H1 (cell line): ENCODE results near the gene THAP4. TPM values are rescaled to one million over a fixed set of nuclear protein-coding genes. Genes with fewer than 3 reads are reported as not detected.

ENCODE experiments used
- CTCF ChIA-PET: fragments of 300-600 bp; sonication (Branson Sonifier 250); formaldehyde crosslinking; loops from one replicate; lab custom pipeline; 2021; ENCODE audit not compliant: partially characterized antibody; lab: Charles Lee
- POLR2A ChIA-PET: fragments of 300-600 bp; sonication (Branson Sonifier 250); formaldehyde crosslinking; loops from one replicate; lab custom pipeline; 2021; ENCODE audit warnings: inconsistent platforms; ENCODE audit not compliant: partially characterized antibody; lab: Charles Lee
- DNase-seq, 2 experiments: peaks; one replicate each; pipeline versions ENCODE4 v3.0.0 to v3.0.0-alpha.2; 2010 to 2022; ENCODE audit warnings: low spot score in 2 of 2, low read depth in 1 of 2, mixed read lengths in 1 of 2
- FAIRE-seq: peaks from 2 replicates; lab custom pipeline; 2011; peaks lifted over from hg19 to GRCh38; lab: Jason Lieb, UNC
- H2AFZ ChIP-seq: 2 replicates; pipeline ENCODE4 v1.8.1; 2012; ENCODE audit warnings: low read length, inconsistent platforms
- H2AK5ac ChIP-seq: 2 replicates; pipeline ENCODE4 v1.6.1; 2013; ENCODE audit warnings: low read depth, low read length
- H2BK120ac ChIP-seq: replicated peaks from 2 replicates; pipeline ENCODE3; 2013; ENCODE audit warnings: low read depth, low read length, inconsistent platforms
- H2BK12ac ChIP-seq: 2 replicates; pipeline ENCODE4 v1.6.1; 2013; ENCODE audit warnings: low read depth, low read length
- H2BK15ac ChIP-seq: 2 replicates; pipeline ENCODE4 v1.6.1; 2013; ENCODE audit warnings: low read length
- H2BK20ac ChIP-seq: 2 replicates; pipeline ENCODE4 v1.6.1; 2013; ENCODE audit warnings: low read length
- H2BK5ac ChIP-seq: 2 replicates; pipeline ENCODE4 v1.6.1; 2013; ENCODE audit warnings: low read depth, low read length
- H3K14ac ChIP-seq: 2 replicates; pipeline ENCODE4 v1.6.1; 2013; ENCODE audit warnings: inconsistent platforms; ENCODE audit not compliant: insufficient read length
- H3K18ac ChIP-seq: 2 replicates; pipeline ENCODE4 v1.6.1; 2013; ENCODE audit warnings: low read length; ENCODE audit errors: extremely low read depth
- H3K23ac ChIP-seq: 2 replicates; pipeline ENCODE4 v1.6.1; 2013; ENCODE audit warnings: inconsistent platforms; ENCODE audit not compliant: insufficient read length
- H3K23me2 ChIP-seq: 2 replicates; pipeline ENCODE4 v1.6.1; 2013; ENCODE audit warnings: low read depth, low read length
- H3K27ac ChIP-seq: 2 replicates; pipeline ENCODE4 v1.6.1; 2011; ENCODE audit warnings: low read depth, low read length, inconsistent platforms
- H3K27me3 ChIP-seq, 4 experiments: replicated peaks in 1 of 4; 1 replicate in 1 of 4; 2 replicates in 3 of 4; pipeline versions ENCODE4 v1.6.1 to v1.8.1; 2011 to 2013; ENCODE audit warnings: low read length in 3 of 4, mild to moderate bottlenecking in 3 of 4, inconsistent platforms in 2 of 4, mixed read lengths in 2 of 4, moderate library complexity in 1 of 4; ENCODE audit not compliant: control insufficient read depth in 3 of 4, insufficient read depth in 3 of 4; ENCODE audit errors: extremely low read depth in 1 of 4
- H3K36me3 ChIP-seq, 4 experiments: 2 replicates each; pipeline versions ENCODE4 v1.6.1 to v1.8.1; 2011 to 2013; ENCODE audit warnings: mild to moderate bottlenecking in 4 of 4, low read length in 3 of 4, moderate library complexity in 2 of 4, control low read depth in 1 of 4, inconsistent platforms in 1 of 4; ENCODE audit not compliant: insufficient read depth in 4 of 4, control insufficient read depth in 2 of 4
- H3K4ac ChIP-seq: replicated peaks from 2 replicates; pipeline ENCODE3; 2013; ENCODE audit warnings: low read length, low read depth, mixed read lengths, inconsistent platforms; ENCODE audit not compliant: insufficient read length
- H3K4me1 ChIP-seq, 4 experiments: replicated peaks in 1 of 4; 1 replicate in 1 of 4; 2 replicates in 3 of 4; pipeline versions ENCODE4 v1.6.1 to v1.8.1; 2011 to 2013; ENCODE audit warnings: low read length in 3 of 4, inconsistent platforms in 2 of 4, mixed read lengths in 1 of 4; ENCODE audit not compliant: insufficient read depth in 4 of 4, control insufficient read depth in 3 of 4
- H3K4me2 ChIP-seq, 2 experiments: 2 replicates each; pipeline versions ENCODE4 v1.6.1 to v1.8.1; 2011 to 2013; ENCODE audit warnings: low read depth in 2 of 2, low read length in 2 of 2, control low read depth in 1 of 2, inconsistent platforms in 1 of 2, mild to moderate bottlenecking in 1 of 2; ENCODE audit not compliant: insufficient read depth in 1 of 2
- H3K4me3 ChIP-seq, 4 experiments: fragments of 200-600, 300-600 bp in 1 of 4; sonication (generic), shearing (Covaris generic), sonication (Bioruptor Twin) in 1 of 4; 2 replicates each; pipeline versions ENCODE4 v1.5.1 to v1.8.1; 2011 to 2016; ENCODE audit warnings: low read length in 4 of 4, low read depth in 3 of 4, control low read depth in 2 of 4, inconsistent platforms in 2 of 4, mild to moderate bottlenecking in 2 of 4, mixed read lengths in 1 of 4, moderate library complexity in 1 of 4; ENCODE audit not compliant: insufficient read depth in 2 of 4; ENCODE audit errors: extremely low read depth in 1 of 4
- H3K56ac ChIP-seq: replicated peaks from 2 replicates; pipeline ENCODE3; 2013; ENCODE audit warnings: low read depth, mild to moderate bottlenecking, mixed read lengths, low read length, inconsistent platforms; ENCODE audit not compliant: insufficient read length
- H3K79me1 ChIP-seq: 2 replicates; pipeline ENCODE4 v1.6.1; 2013; ENCODE audit warnings: low read depth, low read length, control low read depth
- H3K79me2 ChIP-seq, 2 experiments: 2 replicates each; pipeline versions ENCODE4 v1.6.1 to v1.8.1; 2012 to 2013; ENCODE audit warnings: low read length in 2 of 2, mild to moderate bottlenecking in 2 of 2, inconsistent platforms in 1 of 2; ENCODE audit not compliant: insufficient read depth in 2 of 2, control insufficient read depth in 1 of 2
- H3K9ac ChIP-seq, 4 experiments: replicated peaks in 1 of 4; 1 replicate in 1 of 4; 2 replicates in 3 of 4; pipeline versions ENCODE4 v1.6.1 to v1.8.1; 2011 to 2013; ENCODE audit warnings: low read depth in 3 of 4, low read length in 3 of 4, control low read depth in 2 of 4, mild to moderate bottlenecking in 2 of 4, moderate library complexity in 2 of 4, inconsistent platforms in 1 of 4; ENCODE audit errors: extremely low read depth in 1 of 4
- H3K9me3 ChIP-seq, 2 experiments: 2 replicates each; pipeline versions ENCODE4 v1.6.1 to v1.8.1; 2012 to 2013; ENCODE audit warnings: mild to moderate bottlenecking in 2 of 2, moderate library complexity in 2 of 2, control low read depth in 1 of 2, inconsistent platforms in 1 of 2, low read depth in 1 of 2, low read length in 1 of 2, mixed read lengths in 1 of 2; ENCODE audit not compliant: insufficient read depth in 2 of 2
- H4K20me1 ChIP-seq, 2 experiments: replicated peaks in 1 of 2; 2 replicates each; pipeline versions ENCODE3 to v1.8.1; 2011 to 2013; ENCODE audit warnings: inconsistent platforms in 2 of 2, low read length in 2 of 2, mild to moderate bottlenecking in 1 of 2; ENCODE audit not compliant: insufficient read depth in 2 of 2, control insufficient read depth in 1 of 2
- H4K5ac ChIP-seq: 2 replicates; pipeline ENCODE4 v1.6.1; 2013; ENCODE audit warnings: low read length, low read depth, mixed read lengths, inconsistent platforms; ENCODE audit not compliant: insufficient read length
- H4K8ac ChIP-seq: 2 replicates; pipeline ENCODE4 v1.8.0; 2013; ENCODE audit warnings: mild to moderate bottlenecking, moderate library complexity, low read length, inconsistent platforms; ENCODE audit not compliant: insufficient read depth; ENCODE audit errors: extremely low read depth
- H4K91ac ChIP-seq: replicated peaks from 2 replicates; pipeline ENCODE3; 2013; ENCODE audit warnings: low read length, mixed read lengths, inconsistent platforms; ENCODE audit not compliant: insufficient read length
- KDM5A ChIP-seq: fragments of 200-600 bp; IDR thresholded peaks from 2 replicates; pipeline ENCODE4 v1.7.1; 2012; ENCODE audit warnings: mild to moderate bottlenecking, low read length, inconsistent platforms, mixed read lengths
- WGBS, 2 experiments: shearing (Covaris generic) in 1 of 2; methylation state at CpG; one replicate each; pipeline versions ENCODE4 v1.1.6 to v1.1.7; 2013 to 2015; ENCODE audit warnings: low lambda C conversion rate in 2 of 2, mixed read lengths in 2 of 2, inconsistent platforms in 1 of 2, low coverage in 1 of 2, missing lambda C conversion rate in 1 of 2; ENCODE audit not compliant: insufficient replicate concordance in 2 of 2, insufficient coverage in 1 of 2, insufficient read length in 1 of 2; ENCODE audit errors: extremely low coverage in 1 of 2, missing lambda C conversion rate in 1 of 2; 5-methylcytosine and 5-hydroxymethylcytosine counted together
- polyA plus RNA-seq, 7 experiments: library from polyadenylated mRNA; depleted of rRNA in 3 of 7; stranded (reverse) in 5 of 7; unstranded in 2 of 7; fragments of >200 nt in 5 of 7; fragments of 200-250 nt in 2 of 7; gene quantifications; 1 replicate in 5 of 7; 2 replicates in 1 of 7; 4 replicates in 1 of 7; pipeline versions ENCODE4 v1.2.1 to v1.2.3, GENCODE V29; 2011 to 2013; ENCODE audit warnings: missing spikeins in 2 of 7, mixed read lengths in 2 of 7
- total RNA-seq: library from RNA; stranded (reverse); fragmentation: NEBNext Ultra II Directional; extraction: Animal tissue kit (Norgen Biotek cat#: 25700); gene quantifications from 2 replicates; pipeline ENCODE4 v1.2.1, GENCODE V29; 2021

The THAP4 gene
- total and polyA plus RNA-seq, 2 of the 8 experiments (the other 6 are each of a cell fraction or from before 2014, with no cell fraction given) = 78.9 to 83.6 TPM

DNA sequence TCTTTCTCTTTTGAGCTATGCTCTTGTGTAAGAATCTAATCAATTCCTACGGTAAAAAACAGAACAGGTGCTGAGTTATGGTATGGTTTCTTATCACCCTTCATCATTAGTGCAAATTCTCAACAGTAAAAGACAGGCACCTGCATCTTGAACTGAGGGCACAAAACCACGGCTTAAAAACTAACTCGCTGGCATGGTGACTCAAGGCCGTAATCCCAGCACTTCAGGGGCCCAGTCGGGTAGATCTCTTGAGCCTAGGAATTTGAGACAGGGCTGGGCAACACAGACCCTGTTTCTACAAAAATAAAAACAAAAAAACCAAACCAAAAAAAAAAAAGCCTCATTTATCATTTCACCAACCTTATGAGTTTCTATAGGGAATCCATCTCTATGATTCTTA is 33.3 kb downstream of the THAP4 start:
- H3K9me3 ChIP-seq = no peaks in the 10 kb centered on the region
- CTCF ChIA-PET = interaction anchor here (0.6 to 0.9 kb wide), 3 partner anchors 23 to 56 kb away, joined by 3 read pairs; no protein-coding TSS in a partner anchor
- no peak overlapping the region for H4K91ac ChIP-seq
- H3K18ac ChIP-seq = no peak overlapping the region
- H3K23ac ChIP-seq = no peak overlapping the region
- no peak overlapping the region for H3K4me3 ChIP-seq
- H4K8ac ChIP-seq = no peak overlapping the region
- H3K9ac ChIP-seq = no peak overlapping the region
- H3K56ac ChIP-seq = no peak overlapping the region
- no peak overlapping the region for H2BK120ac ChIP-seq
- H2AFZ ChIP-seq = no peak overlapping the region
- no peak overlapping the region for H2AK5ac ChIP-seq
- H3K27me3 ChIP-seq = no peaks in the 10 kb centered on the region
- no peak overlapping the region for H2BK5ac ChIP-seq
- H2BK12ac ChIP-seq = no peak overlapping the region
- no peaks in the 10 kb centered on the region for H3K4me1 ChIP-seq
- H3K79me2 ChIP-seq = peaks cover 2 to 3% of the 10 kb centered on the region in 2 experiments; a peak in 3 of 4 replicates
- H3K4ac ChIP-seq = no peak overlapping the region
- H4K5ac ChIP-seq = no peak overlapping the region
- H3K4me2 ChIP-seq = no peak overlapping the region
- no peak overlapping the region for H3K27ac ChIP-seq
- 97% methylated on average over 5 of the region's 5 CpGs; no CpG with 5 or more reads in 1 of the 2 experiments for WGBS, 2 experiments
- TF ChIP-seq KDM5A = no peak
- H2BK15ac ChIP-seq = no peak overlapping the region
- no peak overlapping the region for H2BK20ac ChIP-seq
- POLR2A ChIA-PET = no interaction called here
- DNase-seq = no peak
- no peak for FAIRE-seq
- no peaks in the 10 kb centered on the region for H3K23me2 ChIP-seq
- H4K20me1 ChIP-seq = peaks cover 0 to 4% of the 10 kb centered on the region in 2 experiments
- H3K36me3 ChIP-seq = peaks cover 0 to 14% (median 4%) of the 10 kb centered on the region in 4 experiments; a peak in 7 of 8 replicates
- H3K14ac ChIP-seq = no peak overlapping the region
- H3K79me1 ChIP-seq = peaks cover 2% of the 10 kb centered on the region; the same call in 1 of the 2 replicates
